Measurements from ENCODE around the gene SLC51B.

DNA sequence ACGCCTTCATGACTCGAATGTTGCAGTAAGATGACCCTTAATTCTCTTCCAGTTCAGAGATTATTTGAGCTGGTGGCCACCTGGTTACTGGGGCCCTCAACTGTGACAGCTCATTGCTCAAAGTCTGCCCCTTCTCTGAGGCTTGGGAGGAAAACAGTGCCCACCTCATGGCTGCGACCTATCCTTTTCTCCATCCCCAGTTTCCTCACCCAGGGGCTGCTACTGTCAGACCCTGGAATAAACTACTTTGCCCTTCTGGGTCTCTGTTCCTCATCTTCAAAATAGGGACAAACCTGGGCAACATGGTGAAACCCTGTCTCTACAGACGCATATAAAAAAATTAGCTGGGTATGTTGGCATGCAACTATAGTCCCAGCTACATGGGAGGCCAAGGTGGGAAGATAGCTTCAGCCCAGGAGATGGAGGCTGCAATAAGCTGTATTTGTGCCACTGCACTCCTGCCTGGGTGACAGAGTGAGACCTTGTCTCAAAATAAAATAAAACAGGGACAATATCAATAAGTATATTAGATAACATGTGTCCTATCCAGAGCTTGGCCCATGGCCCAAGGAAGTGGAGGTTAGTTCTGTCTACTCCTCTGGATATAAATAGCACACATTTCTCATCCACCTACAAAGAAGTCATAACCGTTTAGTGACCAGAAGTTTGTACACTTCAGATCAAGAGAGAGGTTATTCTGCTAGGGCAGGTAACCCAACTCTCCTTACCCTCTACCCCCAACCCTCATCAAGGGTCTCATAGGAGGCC, 24.8 kb downstream of the SLC51B start:
- TF ChIP-seq, protein P1, sequence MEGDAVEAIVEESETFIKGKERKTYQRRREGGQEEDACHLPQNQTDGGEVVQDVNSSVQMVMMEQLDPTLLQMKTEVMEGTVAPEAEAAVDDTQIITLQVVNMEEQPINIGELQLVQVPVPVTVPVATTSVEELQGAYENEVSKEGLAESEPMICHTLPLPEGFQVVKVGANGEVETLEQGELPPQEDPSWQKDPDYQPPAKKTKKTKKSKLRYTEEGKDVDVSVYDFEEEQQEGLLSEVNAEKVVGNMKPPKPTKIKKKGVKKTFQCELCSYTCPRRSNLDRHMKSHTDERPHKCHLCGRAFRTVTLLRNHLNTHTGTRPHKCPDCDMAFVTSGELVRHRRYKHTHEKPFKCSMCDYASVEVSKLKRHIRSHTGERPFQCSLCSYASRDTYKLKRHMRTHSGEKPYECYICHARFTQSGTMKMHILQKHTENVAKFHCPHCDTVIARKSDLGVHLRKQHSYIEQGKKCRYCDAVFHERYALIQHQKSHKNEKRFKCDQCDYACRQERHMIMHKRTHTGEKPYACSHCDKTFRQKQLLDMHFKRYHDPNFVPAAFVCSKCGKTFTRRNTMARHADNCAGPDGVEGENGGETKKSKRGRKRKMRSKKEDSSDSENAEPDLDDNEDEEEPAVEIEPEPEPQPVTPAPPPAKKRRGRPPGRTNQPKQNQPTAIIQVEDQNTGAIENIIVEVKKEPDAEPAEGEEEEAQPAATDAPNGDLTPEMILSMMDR (IDR thresholded peaks at IDR 0.05 in 4 of 5, conservative IDR thresholded peaks at IDR 0.05 in 1 of 5): no peak
- TF ChIP-seq POLR2A (IDR thresholded peaks at IDR 0.05): no peak
